Gastrocnemius medialis (tissue), 4 donors: Measurements from ENCODE around the gene IL20. TPM values are rescaled to one million over a fixed set of nuclear protein-coding genes. Genes with fewer than 3 reads are reported as not detected.
"Not testable (repeated sequence)": the region's sequence is repeated elsewhere in the genome, so short reads cannot be mapped to it uniquely, and the experiment has no call there.

Source experiments
- ATAC-seq, 2 donors: fragments of 150-250 bp; one replicate each; pipeline ENCODE4 v1.9.1; 2016
- DNase-seq, 2 donors: peaks; one replicate each; pipeline ENCODE4 v3.0.0-alpha.2; 2019
- H3K27ac ChIP-seq, 4 donors: fragments of 200-600 bp; sonication (generic); 1 replicate in 1 of 4; 2 replicates in 3 of 4; pipeline ENCODE4 v1.5.1; 2016 to 2018; ENCODE audit warnings: mild to moderate bottlenecking in 2 of 4, moderate library complexity in 1 of 4
- H3K27me3 ChIP-seq, 3 donors: fragments of 200-600 bp; sonication (generic) in 2 of 3; 1 replicate in 1 of 3; 2 replicates in 2 of 3; pipeline versions ENCODE4 v1.5.1 to v1.6.0; 2016 to 2019; ENCODE audit warnings: mild to moderate bottlenecking in 1 of 3, moderate library complexity in 1 of 3
- H3K36me3 ChIP-seq, 2 donors: fragments of 200-600 bp; sonication (generic) in 1 of 2; one replicate each; pipeline ENCODE4 v1.5.1; 2017 to 2018
- H3K4me1 ChIP-seq, 2 donors: fragments of 200-600 bp; sonication (generic) in 1 of 2; one replicate each; pipeline ENCODE4 v1.5.1; 2016 to 2017; ENCODE audit warnings: mild to moderate bottlenecking in 2 of 2
- H3K4me3 ChIP-seq, 4 donors: fragments of 200-600 bp; sonication (generic) in 3 of 4; 1 replicate in 1 of 4; 2 replicates in 3 of 4; pipeline ENCODE4 v1.5.1; 2016 to 2019; ENCODE audit warnings: mild to moderate bottlenecking in 2 of 4
- H3K9me3 ChIP-seq, 3 donors: fragments of 200-600 bp; sonication (generic) in 2 of 3; 1 replicate in 1 of 3; 2 replicates in 2 of 3; pipeline ENCODE4 v1.5.1; 2016 to 2019
- POLR2A ChIP-seq, 2 donors: fragments of 450-650 bp; IDR thresholded peaks; one replicate each; pipeline ENCODE4 v1.6.1; 2017; ENCODE audit warnings: antibody characterized with exemption in 2 of 2, mild to moderate bottlenecking in 2 of 2, moderate library complexity in 2 of 2
- in situ Hi-C, 4 donors: fragments of 200-750 bp; cut with MboI; loops; one replicate each; pipeline versions ENCODE4 v1.15.0 to v1.8.0; 2017; ENCODE audit warnings: low sequenced_read_pairs in 4 of 4
- intact Hi-C: fragments of 100-400 bp; cut with DNase I; formaldehyde crosslinking; loops from one replicate; pipeline ENCODE4 v1.15.1; 2023; ENCODE audit warnings: low total_unique reads
- total RNA-seq, 4 donors: library from RNA; depleted of rRNA; stranded (reverse); fragments of >200 nt; gene quantifications; one replicate each; pipeline versions ENCODE4 v1.1.0 to v1.2.3, GENCODE V29; 2016
- TF ChIP-seq, protein P1 (sequence below), 5 experiments: fragments of 450-650 bp in 3 of 5; fragments of 200-600 bp in 2 of 5; sonication (generic) in 2 of 5; IDR thresholded peaks in 4 of 5; conservative IDR thresholded peaks in 1 of 5; 1 replicate in 4 of 5; 2 replicates in 1 of 5; pipeline ENCODE4 v1.5.1; 2016 to 2019; ENCODE audit warnings: antibody characterized with exemption in 5 of 5, mild to moderate bottlenecking in 3 of 5, moderate library complexity in 3 of 5

IL20 gene
- total RNA-seq, 4 donors from 2014 or later: not detected

GRCh38 chr1:206851341-206852010, 13.9 kb upstream of the IL20 start:
- ATAC-seq (no peak), DNase-seq (no peak)
- in situ Hi-C loops: no loop called here
- Histone ChIP-seq H3K4me1 (no peaks in the 10 kb centered on the region), H3K27me3 (no peaks in the 10 kb centered on the region), H3K36me3 (no peaks in the 10 kb centered on the region), H3K9me3 (no peaks in the 10 kb centered on the region), H3K4me3 (no peak overlapping the region), H3K27ac (no peak overlapping the region)
- intact Hi-C loops: no loop called here
- TF ChIP-seq, protein P1, sequence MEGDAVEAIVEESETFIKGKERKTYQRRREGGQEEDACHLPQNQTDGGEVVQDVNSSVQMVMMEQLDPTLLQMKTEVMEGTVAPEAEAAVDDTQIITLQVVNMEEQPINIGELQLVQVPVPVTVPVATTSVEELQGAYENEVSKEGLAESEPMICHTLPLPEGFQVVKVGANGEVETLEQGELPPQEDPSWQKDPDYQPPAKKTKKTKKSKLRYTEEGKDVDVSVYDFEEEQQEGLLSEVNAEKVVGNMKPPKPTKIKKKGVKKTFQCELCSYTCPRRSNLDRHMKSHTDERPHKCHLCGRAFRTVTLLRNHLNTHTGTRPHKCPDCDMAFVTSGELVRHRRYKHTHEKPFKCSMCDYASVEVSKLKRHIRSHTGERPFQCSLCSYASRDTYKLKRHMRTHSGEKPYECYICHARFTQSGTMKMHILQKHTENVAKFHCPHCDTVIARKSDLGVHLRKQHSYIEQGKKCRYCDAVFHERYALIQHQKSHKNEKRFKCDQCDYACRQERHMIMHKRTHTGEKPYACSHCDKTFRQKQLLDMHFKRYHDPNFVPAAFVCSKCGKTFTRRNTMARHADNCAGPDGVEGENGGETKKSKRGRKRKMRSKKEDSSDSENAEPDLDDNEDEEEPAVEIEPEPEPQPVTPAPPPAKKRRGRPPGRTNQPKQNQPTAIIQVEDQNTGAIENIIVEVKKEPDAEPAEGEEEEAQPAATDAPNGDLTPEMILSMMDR (IDR thresholded peaks at IDR 0.05 in 4 of 5, conservative IDR thresholded peaks at IDR 0.05 in 1 of 5): no peak
- no peak for TF ChIP-seq POLR2A (IDR thresholded peaks at IDR 0.05)

DNA sequence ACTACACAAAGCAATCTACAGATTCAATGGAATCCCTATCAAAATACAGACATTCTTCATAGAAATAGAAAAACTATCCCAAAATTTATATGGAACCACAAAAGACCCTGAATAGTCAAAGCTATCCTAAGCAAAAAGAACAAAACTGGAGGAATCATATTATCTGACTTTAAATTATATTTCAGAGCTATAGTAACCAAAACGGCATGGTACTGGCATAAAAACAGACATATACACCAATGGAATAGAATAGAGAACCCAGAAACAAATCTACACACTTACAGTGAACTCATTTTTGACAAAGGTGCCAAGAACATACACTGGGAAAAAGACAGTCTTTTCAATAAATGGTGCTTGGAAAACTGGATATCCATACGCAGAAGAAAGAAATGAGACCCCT, 12.8 kb upstream of the IL20 start:
- ATAC-seq, in situ Hi-C loops, H3K36me3 ChIP-seq, H3K27me3 ChIP-seq, DNase-seq, H3K4me3 ChIP-seq, H3K27ac ChIP-seq, intact Hi-C loops, H3K4me1 ChIP-seq, H3K9me3 ChIP-seq: not testable (repeated sequence)

GRCh38 chr1:206853696-206854095, 11.7 kb upstream of the IL20 start:
- intact Hi-C loops, H3K27me3 ChIP-seq, H3K27ac ChIP-seq, H3K4me1 ChIP-seq, H3K9me3 ChIP-seq, in situ Hi-C loops, ATAC-seq, H3K4me3 ChIP-seq, DNase-seq, H3K36me3 ChIP-seq: not testable (repeated sequence)

DNA sequence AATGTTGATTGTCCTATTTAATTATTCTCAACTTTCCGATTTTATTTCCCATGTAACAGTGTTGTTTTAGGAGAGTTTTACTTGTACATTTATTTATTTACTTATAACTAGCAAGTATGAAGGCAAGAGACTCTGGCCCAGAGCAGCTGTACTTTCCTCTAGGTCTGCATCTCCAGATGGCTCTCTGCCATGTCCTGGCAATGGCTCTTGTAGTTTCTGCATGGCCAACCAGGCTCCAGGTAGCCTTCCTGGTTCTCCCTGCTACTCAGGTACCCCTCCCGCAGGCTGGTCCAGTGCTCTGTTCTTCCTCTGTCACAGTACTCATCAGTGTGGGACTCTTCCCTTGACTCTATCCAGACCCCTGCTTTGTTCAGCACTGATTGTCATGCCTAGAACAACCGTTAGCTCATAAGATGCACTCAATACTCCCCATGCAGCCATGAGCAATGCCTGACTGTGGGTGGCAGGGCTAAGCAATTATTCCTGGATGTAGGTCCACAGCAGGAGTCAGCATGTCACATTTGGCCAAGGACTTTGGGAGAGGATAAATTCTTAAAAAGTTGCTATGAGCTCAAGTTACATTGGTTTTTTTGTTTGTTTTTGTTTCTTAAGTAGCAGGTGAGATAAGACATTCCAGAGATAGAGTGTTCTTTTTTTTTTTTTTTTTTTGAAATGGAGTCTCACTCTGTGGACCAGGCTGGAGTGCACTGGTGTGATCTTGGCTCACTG, 10.9 kb upstream of the IL20 start:
- intact Hi-C loops: no loop called here
- TF ChIP-seq, protein P1 (IDR thresholded peaks at IDR 0.05 in 4 of 5, conservative IDR thresholded peaks at IDR 0.05 in 1 of 5): no peak
- no peak for TF ChIP-seq POLR2A (IDR thresholded peaks at IDR 0.05)
- ATAC-seq: no peak
- no peaks in the 10 kb centered on the region for H3K9me3 ChIP-seq
- no peaks in the 10 kb centered on the region for H3K27me3 ChIP-seq
- DNase-seq: no peak
- in situ Hi-C loops: no loop called here
- no peaks in the 10 kb centered on the region for H3K36me3 ChIP-seq
- H3K4me1 ChIP-seq: no peaks in the 10 kb centered on the region
- no peak overlapping the region for H3K4me3 ChIP-seq
- no peak overlapping the region for H3K27ac ChIP-seq

GRCh38 chr1:206855859-206856258, 9.6 kb upstream of the IL20 start:
- H3K4me1 ChIP-seq: no peaks in the 10 kb centered on the region
- no peaks in the 10 kb centered on the region for H3K9me3 ChIP-seq
- no peak overlapping the region for H3K27ac ChIP-seq
- no peak for ATAC-seq
- in situ Hi-C loops (no loop called here), intact Hi-C loops (no loop called here)
- no peaks in the 10 kb centered on the region for H3K27me3 ChIP-seq
- DNase-seq: no peak
- no peak overlapping the region for H3K4me3 ChIP-seq
- TF ChIP-seq, protein P1 (IDR thresholded peaks at IDR 0.05 in 4 of 5, conservative IDR thresholded peaks at IDR 0.05 in 1 of 5): no peak
- TF ChIP-seq POLR2A (IDR thresholded peaks at IDR 0.05): no peak
- H3K36me3 ChIP-seq: no peaks in the 10 kb centered on the region
